ENCODE measurements around the gene NEO1.

- TF ChIP-seq CTCF (IDR thresholded peaks at IDR 0.05), result no peak
- TF ChIP-seq POLR2A (IDR thresholded peaks at IDR 0.05), result no peak
These were observed 241.5 kb downstream of the NEO1 start for GRCh38 chr15:73293773-73294172.

All from uterus (tissue), 2 donors.